Left lung (tissue), 10 donors: ENCODE measurements around the gene FAM222A. TPM values are rescaled to one million over a fixed set of nuclear protein-coding genes. Genes with fewer than 3 reads are reported as not detected.

ENCODE experiments used
- ATAC-seq: fragments of 200-7000 bp; cut with Tn5 transposase; one replicate; pipeline ENCODE4 v1.9.1; 2020; ENCODE audit warnings: moderate library complexity
- DNase-seq, 4 donors: peaks; one replicate each; pipeline ENCODE4 v3.0.0-alpha.2; 2013 to 2020
- H3K27ac ChIP-seq, 2 donors: fragments of 200-600 bp; sonication (generic) in 1 of 2; one replicate each; pipeline versions ENCODE4 v1.5.0 to v1.8.0; 2020 to 2021
- H3K27me3 ChIP-seq, 2 donors: fragments of 200-600 bp; sonication (generic) in 1 of 2; one replicate each; pipeline versions ENCODE4 v1.5.0 to v1.8.0; 2020 to 2021
- H3K36me3 ChIP-seq, 2 donors: fragments of 200-600 bp; sonication (generic) in 1 of 2; one replicate each; pipeline versions ENCODE4 v1.5.0 to v1.8.0; 2020 to 2021
- H3K4me1 ChIP-seq, 2 donors: fragments of 200-600 bp; one replicate each; pipeline ENCODE4 v1.8.0; 2021
- H3K4me3 ChIP-seq, 2 donors: fragments of 200-600 bp; sonication (generic) in 1 of 2; one replicate each; pipeline versions ENCODE4 v1.5.0 to v1.8.0; 2020 to 2021; ENCODE audit warnings: mild to moderate bottlenecking in 1 of 2
- H3K9me3 ChIP-seq, 2 donors: fragments of 200-600 bp; sonication (generic) in 1 of 2; one replicate each; pipeline versions ENCODE4 v1.5.0 to v1.8.0; 2020 to 2021
- CTCF ChIP-seq, 2 donors: fragments of 200-600 bp; sonication (generic) in 1 of 2; IDR thresholded peaks; one replicate each; pipeline versions ENCODE4 v1.5.0 to v1.8.0; 2021; ENCODE audit warnings: antibody characterized with exemption in 2 of 2
- intact Hi-C, 2 donors: fragments of 100-400 bp; cut with DNase I; formaldehyde crosslinking; loops; one replicate each; pipeline versions ENCODE4 v1.11.2 to v1.14.2; 2022
- polyA plus RNA-seq, 6 donors: library from polyadenylated mRNA; unstranded; fragments of 120-200 nt; gene quantifications; one replicate each; pipeline ENCODE4 v1.2.1, GENCODE V29; 2013; ENCODE audit not compliant: insufficient read length in 6 of 6
- total RNA-seq, 2 donors: library from RNA; stranded (reverse); fragmentation: NEBNext Ultra II Directional; extraction: Animal tissue kit (Norgen Biotek cat#: 25700); gene quantifications; one replicate each; pipeline ENCODE4 v1.2.1, GENCODE V29; 2021
- donor health status: DM: no; HTN: yes; CAD: no.
- donor health status: DM: no; HTN: no; CAD: no.

Gene FAM222A
- total and polyA plus RNA-seq, 8 donors, result 1.8 to 4.0 (median 2.6) TPM

GRCh38 chr12:109763201-109763841, 49.7 kb downstream of the FAM222A start:
- intact Hi-C loops, result no loop called here
- no peak for DNase-seq
- Histone ChIP-seq H3K27me3 (no peaks in the 10 kb centered on the region), H3K27ac (peak overlapping the region in 1 of 2 donors; percentile 23), H3K4me1 (peaks cover 0 to 22% of the 10 kb centered on the region in 2 donors), H3K9me3 (peaks cover 0 to 9% of the 10 kb centered on the region in 2 donors), H3K4me3 (no peak overlapping the region), H3K36me3 (no peaks in the 10 kb centered on the region)
- peak; percentile 38 for ATAC-seq
- TF ChIP-seq CTCF (IDR thresholded peaks at IDR 0.05), result no peak

GRCh38 chr12:109764123-109764522, 50.5 kb downstream of the FAM222A start:
- no peaks in the 10 kb centered on the region for H3K36me3 ChIP-seq
- ATAC-seq (no peak), DNase-seq (no peak)
- H3K4me3 ChIP-seq, result no peak overlapping the region
- no peaks in the 10 kb centered on the region for H3K27me3 ChIP-seq
- intact Hi-C loops, result no loop called here
- no peak overlapping the region for H3K27ac ChIP-seq
- H3K9me3 ChIP-seq, result peaks cover 0 to 9% of the 10 kb centered on the region in 2 donors
- peaks cover 0 to 22% of the 10 kb centered on the region in 2 donors for H3K4me1 ChIP-seq
- TF ChIP-seq CTCF (IDR thresholded peaks at IDR 0.05), result no peak

GRCh38 chr12:109764776-109765445, 51.3 kb downstream of the FAM222A start:
- Histone ChIP-seq H3K27ac (no peak overlapping the region), H3K4me1 (peaks cover 0 to 20% of the 10 kb centered on the region in 2 donors), H3K36me3 (no peaks in the 10 kb centered on the region), H3K9me3 (peaks cover 0 to 9% of the 10 kb centered on the region in 2 donors), H3K4me3 (no peak overlapping the region), H3K27me3 (no peaks in the 10 kb centered on the region)
- intact Hi-C loops, result no loop called here
- no peak for TF ChIP-seq CTCF (IDR thresholded peaks at IDR 0.05)
- DNase-seq (no peak), ATAC-seq (no peak)

- no peak for TF ChIP-seq CTCF (IDR thresholded peaks at IDR 0.05)
- intact Hi-C loops, result no loop called here
- no peak for ATAC-seq
Measured at GRCh38 chr12:109765446-109765810, 51.8 kb downstream of the FAM222A start.

GRCh38 chr12:109766251-109766778, 52.7 kb downstream of the FAM222A start:
- intact Hi-C loops, result no loop called here
- no peak overlapping the region for H3K27ac ChIP-seq
- TF ChIP-seq CTCF (IDR thresholded peaks at IDR 0.05), result no peak
- H3K27me3 ChIP-seq, result no peaks in the 10 kb centered on the region
- H3K4me1 ChIP-seq, result peaks cover 0 to 7% of the 10 kb centered on the region in 2 donors
- no peaks in the 10 kb centered on the region for H3K36me3 ChIP-seq
- DNase-seq (no peak), ATAC-seq (no peak)
- peaks cover 0 to 9% of the 10 kb centered on the region in 2 donors for H3K9me3 ChIP-seq
- no peak overlapping the region for H3K4me3 ChIP-seq

More at GRCh38 chr12:109765446-109765810, 51.8 kb downstream of the FAM222A start:
- no peaks in the 10 kb centered on the region for H3K27me3 ChIP-seq
- H3K27ac ChIP-seq, result no peak overlapping the region
- no peak overlapping the region for H3K4me3 ChIP-seq
- no peak for DNase-seq
- peaks cover 0 to 15% of the 10 kb centered on the region in 2 donors for H3K4me1 ChIP-seq
- peaks cover 0 to 9% of the 10 kb centered on the region in 2 donors for H3K9me3 ChIP-seq
- H3K36me3 ChIP-seq, result no peaks in the 10 kb centered on the region
